Mesenchymal stem cell (in vitro differentiated cells and primary cell): Measurements from ENCODE around the gene CORO1C.

Experiments
- DNase-seq: peaks from one replicate; pipeline ENCODE4 v3.0.0-alpha.2; 2013
- H2AFZ ChIP-seq: one replicate; pipeline ENCODE4 v1.6.1; 2013; ENCODE audit warnings: low read depth, mild to moderate bottlenecking, control low read depth, inconsistent platforms, low read length, moderate library complexity
- H2AK5ac ChIP-seq: 2 replicates; pipeline ENCODE4 v1.6.1; 2013; ENCODE audit warnings: low read length, moderate library complexity, mild to moderate bottlenecking, inconsistent platforms; ENCODE audit not compliant: severe bottlenecking
- H2BK120ac ChIP-seq: one replicate; pipeline ENCODE4 v1.6.1; 2013; ENCODE audit warnings: low read depth, mild to moderate bottlenecking, inconsistent platforms, low read length, moderate library complexity
- H2BK12ac ChIP-seq, 2 experiments: one replicate each; pipeline ENCODE4 v1.6.1; 2013; ENCODE audit warnings: inconsistent platforms in 2 of 2, low read length in 2 of 2, mild to moderate bottlenecking in 2 of 2, moderate library complexity in 2 of 2, control low read depth in 1 of 2
- H2BK15ac ChIP-seq: one replicate; pipeline ENCODE4 v1.6.1; 2013; ENCODE audit warnings: mild to moderate bottlenecking, low read depth, inconsistent platforms; ENCODE audit not compliant: poor library complexity, severe bottlenecking
- H2BK5ac ChIP-seq: 2 replicates; pipeline ENCODE4 v1.6.1; 2013; ENCODE audit warnings: low read depth, mild to moderate bottlenecking, low read length, control low read depth, inconsistent platforms; ENCODE audit not compliant: poor library complexity, severe bottlenecking
- H3K14ac ChIP-seq, 2 experiments: one replicate each; pipeline ENCODE4 v1.6.1; 2013; ENCODE audit warnings: inconsistent platforms in 2 of 2, low read length in 2 of 2, control low read depth in 1 of 2, mild to moderate bottlenecking in 1 of 2, moderate library complexity in 1 of 2
- H3K18ac ChIP-seq, 2 experiments: one replicate each; pipeline ENCODE4 v1.6.1; 2013; ENCODE audit warnings: inconsistent platforms in 2 of 2, low read length in 2 of 2, control low read depth in 1 of 2, low read depth in 1 of 2, mild to moderate bottlenecking in 1 of 2
- H3K23ac ChIP-seq, 2 experiments: one replicate each; pipeline ENCODE4 v1.6.1; 2013; ENCODE audit warnings: inconsistent platforms in 2 of 2, low read length in 2 of 2, mild to moderate bottlenecking in 2 of 2, moderate library complexity in 2 of 2, control low read depth in 1 of 2
- H3K27ac ChIP-seq: 2 replicates; pipeline ENCODE4 v1.5.1; 2013; ENCODE audit warnings: mild to moderate bottlenecking, moderate library complexity, low read length, control low read depth, inconsistent platforms; ENCODE audit not compliant: poor library complexity, severe bottlenecking
- H3K27me3 ChIP-seq, 2 experiments: 2 replicates each; pipeline versions ENCODE4 v1.6.1 to v1.7.0; 2013; ENCODE audit warnings: low read length in 2 of 2, mild to moderate bottlenecking in 2 of 2, moderate library complexity in 2 of 2, control low read depth in 1 of 2, inconsistent platforms in 1 of 2; ENCODE audit not compliant: control insufficient read depth in 1 of 2, insufficient read depth in 1 of 2
- H3K36me3 ChIP-seq, 2 experiments: 2 replicates each; pipeline versions ENCODE4 v1.6.1 to v1.7.0; 2013; ENCODE audit warnings: low read length in 2 of 2, control low read depth in 1 of 2, inconsistent platforms in 1 of 2, low read depth in 1 of 2, mild to moderate bottlenecking in 1 of 2; ENCODE audit not compliant: insufficient read depth in 2 of 2, control insufficient read depth in 1 of 2
- H3K4ac ChIP-seq, 2 experiments: one replicate each; pipeline ENCODE4 v1.6.1; 2013; ENCODE audit warnings: inconsistent platforms in 2 of 2, low read length in 2 of 2, mild to moderate bottlenecking in 2 of 2, moderate library complexity in 2 of 2, control low read depth in 1 of 2, low read depth in 1 of 2
- H3K4me1 ChIP-seq: 2 replicates; pipeline ENCODE4 v1.6.1; 2013; ENCODE audit warnings: low read depth, low read length, control low read depth; ENCODE audit not compliant: control insufficient read depth, insufficient read depth
- H3K4me2 ChIP-seq: 2 replicates; pipeline ENCODE4 v1.6.1; 2013; ENCODE audit warnings: low read length, mild to moderate bottlenecking, inconsistent platforms; ENCODE audit not compliant: poor library complexity, severe bottlenecking
- H3K4me3 ChIP-seq, 2 experiments: 2 replicates each; pipeline versions ENCODE4 v1.5.1 to v1.7.0; 2013; ENCODE audit warnings: low read length in 2 of 2, mild to moderate bottlenecking in 2 of 2, control low read depth in 1 of 2, low read depth in 1 of 2; ENCODE audit not compliant: insufficient read depth in 1 of 2
- H3K79me1 ChIP-seq: replicated peaks from 2 replicates; pipeline ENCODE4 v1.6.1; 2013; ENCODE audit warnings: mild to moderate bottlenecking, control low read depth, low read length, inconsistent platforms; ENCODE audit not compliant: poor library complexity, severe bottlenecking
- H3K9ac ChIP-seq: 2 replicates; pipeline ENCODE4 v1.7.0; 2013; ENCODE audit warnings: mild to moderate bottlenecking, low read length, moderate library complexity
- H3K9me3 ChIP-seq: 2 replicates; pipeline ENCODE4 v1.7.0; 2013; ENCODE audit warnings: mild to moderate bottlenecking, low read length; ENCODE audit not compliant: control insufficient read depth
- H4K8ac ChIP-seq: one replicate; pipeline ENCODE4 v1.6.1; 2013; ENCODE audit warnings: inconsistent platforms, mild to moderate bottlenecking, low read length, moderate library complexity
- H4K91ac ChIP-seq: one replicate; pipeline ENCODE4 v1.6.1; 2013; ENCODE audit warnings: mild to moderate bottlenecking, low read length, inconsistent platforms
- WGBS: methylation state at CpG from one replicate; pipeline ENCODE4 v1.1.7; 2013; ENCODE audit warnings: mixed read lengths; 5-methylcytosine and 5-hydroxymethylcytosine counted together

The CORO1C gene

GRCh38 chr12:108683906-108684556, 47.3 kb downstream of the CORO1C start:
- Histone ChIP-seq H3K27ac (no peak overlapping the region), H3K36me3 (peaks cover 2 to 13% of the 10 kb centered on the region in 2 experiments), H4K91ac (no peak overlapping the region), H3K4me3 (no peak overlapping the region), H3K23ac (no peak overlapping the region), H3K9me3 (no peaks in the 10 kb centered on the region), H3K14ac (no peak overlapping the region), H2AK5ac (no peak overlapping the region), H3K27me3 (no peaks in the 10 kb centered on the region), H2BK120ac (no peak overlapping the region), H2AFZ (no peak overlapping the region), H2BK15ac (no peak overlapping the region), H3K4me2 (no peak overlapping the region), H3K79me1 (no peaks in the 10 kb centered on the region), H4K8ac (no peak overlapping the region), H2BK5ac (no peak overlapping the region), H3K4me1 (peaks cover 7% of the 10 kb centered on the region), H3K9ac (no peak overlapping the region), H2BK12ac (no peak overlapping the region), H3K18ac (no peak overlapping the region), H3K4ac (no peak overlapping the region)
- 50% methylated on average over 1 of the region's 4 CpGs for WGBS
- no peak for DNase-seq

- Histone ChIP-seq H3K4ac (no peak overlapping the region), H2BK12ac (no peak overlapping the region), H2BK120ac (no peak overlapping the region), H3K18ac (no peak overlapping the region), H4K91ac (no peak overlapping the region), H3K36me3 (peaks cover 9 to 24% of the 10 kb centered on the region in 2 experiments), H3K23ac (no peak overlapping the region), H2AK5ac (no peak overlapping the region), H2BK5ac (no peak overlapping the region), H3K14ac (no peak overlapping the region), H3K4me3 (no peak overlapping the region), H2AFZ (no peak overlapping the region), H4K8ac (no peak overlapping the region), H2BK15ac (no peak overlapping the region), H3K9ac (no peak overlapping the region), H3K9me3 (no peaks in the 10 kb centered on the region), H3K4me1 (peaks cover 4% of the 10 kb centered on the region), H3K27me3 (no peaks in the 10 kb centered on the region), H3K79me1 (no peaks in the 10 kb centered on the region), H3K4me2 (no peak overlapping the region), H3K27ac (no peak overlapping the region)
- WGBS = no CpG with 5 or more reads among the region's 1 CpG
- DNase-seq = no peak
These were observed 50.0 kb downstream of the CORO1C start for GRCh38 chr12:108681317-108681716.

GRCh38 chr12:108679106-108679681, 52.1 kb downstream of the CORO1C start:
- Histone ChIP-seq H2AK5ac (no peak overlapping the region), H3K9me3 (no peaks in the 10 kb centered on the region)

GRCh38 chr12:108678104-108678730, 53.1 kb downstream of the CORO1C start:
- H3K27me3 ChIP-seq = no peaks in the 10 kb centered on the region
- DNase-seq = no peak
- WGBS = 92% methylated on average over 9 of the region's 9 CpGs
- H3K23ac ChIP-seq = no peak overlapping the region
- no peak overlapping the region for H3K4ac ChIP-seq
- H3K79me1 ChIP-seq = no peaks in the 10 kb centered on the region
- H2BK15ac ChIP-seq = no peak overlapping the region
- no peak overlapping the region for H3K9ac ChIP-seq
- no peak overlapping the region for H3K14ac ChIP-seq
- no peaks in the 10 kb centered on the region for H3K9me3 ChIP-seq
- no peak overlapping the region for H2AK5ac ChIP-seq
- H3K27ac ChIP-seq = no peak overlapping the region
- H3K4me3 ChIP-seq = no peak overlapping the region
- peaks cover 4% of the 10 kb centered on the region for H3K4me1 ChIP-seq
- H3K18ac ChIP-seq = no peak overlapping the region
- peaks cover 12 to 49% of the 10 kb centered on the region in 2 experiments for H3K36me3 ChIP-seq
- H4K8ac ChIP-seq = no peak overlapping the region
- H2BK12ac ChIP-seq = no peak overlapping the region
- no peak overlapping the region for H2BK120ac ChIP-seq
- no peak overlapping the region for H2AFZ ChIP-seq
- no peak overlapping the region for H2BK5ac ChIP-seq
- no peak overlapping the region for H4K91ac ChIP-seq
- H3K4me2 ChIP-seq = no peak overlapping the region

More at GRCh38 chr12:108679106-108679681, 52.1 kb downstream of the CORO1C start:
- Histone ChIP-seq H3K9ac (no peak overlapping the region), H4K91ac (no peak overlapping the region), H4K8ac (no peak overlapping the region), H3K27me3 (no peaks in the 10 kb centered on the region), H3K18ac (no peak overlapping the region), H3K4me1 (peaks cover 4% of the 10 kb centered on the region), H3K79me1 (no peaks in the 10 kb centered on the region), H2AFZ (no peak overlapping the region), H3K27ac (no peak overlapping the region), H3K4me2 (no peak overlapping the region), H3K4me3 (no peak overlapping the region), H2BK5ac (no peak overlapping the region), H2BK12ac (no peak overlapping the region), H2BK120ac (no peak overlapping the region), H3K36me3 (peaks cover 10 to 41% of the 10 kb centered on the region in 2 experiments), H3K4ac (no peak overlapping the region), H3K23ac (no peak overlapping the region), H2BK15ac (no peak overlapping the region), H3K14ac (no peak overlapping the region)
- no peak for DNase-seq
- 100% methylated on average over 1 of the region's 1 CpG for WGBS
